H1 (cell line): ENCODE measurements around the gene OR7G2. TPM values are rescaled to one million over a fixed set of nuclear protein-coding genes. Genes with fewer than 3 reads are reported as not detected.

Source experiments
- CTCF ChIA-PET: fragments of 300-600 bp; sonication (Branson Sonifier 250); formaldehyde crosslinking; loops from one replicate; lab custom pipeline; 2021; ENCODE audit not compliant: partially characterized antibody; lab: Charles Lee
- POLR2A ChIA-PET: fragments of 300-600 bp; sonication (Branson Sonifier 250); formaldehyde crosslinking; loops from one replicate; lab custom pipeline; 2021; ENCODE audit warnings: inconsistent platforms; ENCODE audit not compliant: partially characterized antibody; lab: Charles Lee
- DNase-seq, 2 experiments: peaks; one replicate each; pipeline versions ENCODE4 v3.0.0 to v3.0.0-alpha.2; 2010 to 2022; ENCODE audit warnings: low spot score in 2 of 2, low read depth in 1 of 2, mixed read lengths in 1 of 2
- FAIRE-seq: peaks from 2 replicates; lab custom pipeline; 2011; peaks lifted over from hg19 to GRCh38; lab: Jason Lieb, UNC
- H2AFZ ChIP-seq: 2 replicates; pipeline ENCODE4 v1.8.1; 2012; ENCODE audit warnings: low read length, inconsistent platforms
- H2AK5ac ChIP-seq: 2 replicates; pipeline ENCODE4 v1.6.1; 2013; ENCODE audit warnings: low read depth, low read length
- H2BK120ac ChIP-seq: replicated peaks from 2 replicates; pipeline ENCODE3; 2013; ENCODE audit warnings: low read depth, low read length, inconsistent platforms
- H2BK12ac ChIP-seq: 2 replicates; pipeline ENCODE4 v1.6.1; 2013; ENCODE audit warnings: low read depth, low read length
- H2BK15ac ChIP-seq: 2 replicates; pipeline ENCODE4 v1.6.1; 2013; ENCODE audit warnings: low read length
- H2BK20ac ChIP-seq: 2 replicates; pipeline ENCODE4 v1.6.1; 2013; ENCODE audit warnings: low read length
- H2BK5ac ChIP-seq: 2 replicates; pipeline ENCODE4 v1.6.1; 2013; ENCODE audit warnings: low read depth, low read length
- H3K14ac ChIP-seq: 2 replicates; pipeline ENCODE4 v1.6.1; 2013; ENCODE audit warnings: inconsistent platforms; ENCODE audit not compliant: insufficient read length
- H3K18ac ChIP-seq: 2 replicates; pipeline ENCODE4 v1.6.1; 2013; ENCODE audit warnings: low read length; ENCODE audit errors: extremely low read depth
- H3K23ac ChIP-seq: 2 replicates; pipeline ENCODE4 v1.6.1; 2013; ENCODE audit warnings: inconsistent platforms; ENCODE audit not compliant: insufficient read length
- H3K23me2 ChIP-seq: 2 replicates; pipeline ENCODE4 v1.6.1; 2013; ENCODE audit warnings: low read depth, low read length
- H3K27ac ChIP-seq: 2 replicates; pipeline ENCODE4 v1.6.1; 2011; ENCODE audit warnings: low read depth, low read length, inconsistent platforms
- H3K27me3 ChIP-seq, 4 experiments: replicated peaks in 1 of 4; 1 replicate in 1 of 4; 2 replicates in 3 of 4; pipeline versions ENCODE4 v1.6.1 to v1.8.1; 2011 to 2013; ENCODE audit warnings: low read length in 3 of 4, mild to moderate bottlenecking in 3 of 4, inconsistent platforms in 2 of 4, mixed read lengths in 2 of 4, moderate library complexity in 1 of 4; ENCODE audit not compliant: control insufficient read depth in 3 of 4, insufficient read depth in 3 of 4; ENCODE audit errors: extremely low read depth in 1 of 4
- H3K36me3 ChIP-seq, 4 experiments: 2 replicates each; pipeline versions ENCODE4 v1.6.1 to v1.8.1; 2011 to 2013; ENCODE audit warnings: mild to moderate bottlenecking in 4 of 4, low read length in 3 of 4, moderate library complexity in 2 of 4, control low read depth in 1 of 4, inconsistent platforms in 1 of 4; ENCODE audit not compliant: insufficient read depth in 4 of 4, control insufficient read depth in 2 of 4
- H3K4ac ChIP-seq: replicated peaks from 2 replicates; pipeline ENCODE3; 2013; ENCODE audit warnings: low read length, low read depth, mixed read lengths, inconsistent platforms; ENCODE audit not compliant: insufficient read length
- H3K4me1 ChIP-seq, 4 experiments: replicated peaks in 1 of 4; 1 replicate in 1 of 4; 2 replicates in 3 of 4; pipeline versions ENCODE4 v1.6.1 to v1.8.1; 2011 to 2013; ENCODE audit warnings: low read length in 3 of 4, inconsistent platforms in 2 of 4, mixed read lengths in 1 of 4; ENCODE audit not compliant: insufficient read depth in 4 of 4, control insufficient read depth in 3 of 4
- H3K4me2 ChIP-seq, 2 experiments: 2 replicates each; pipeline versions ENCODE4 v1.6.1 to v1.8.1; 2011 to 2013; ENCODE audit warnings: low read depth in 2 of 2, low read length in 2 of 2, control low read depth in 1 of 2, inconsistent platforms in 1 of 2, mild to moderate bottlenecking in 1 of 2; ENCODE audit not compliant: insufficient read depth in 1 of 2
- H3K4me3 ChIP-seq, 4 experiments: fragments of 200-600, 300-600 bp in 1 of 4; sonication (generic), shearing (Covaris generic), sonication (Bioruptor Twin) in 1 of 4; 2 replicates each; pipeline versions ENCODE4 v1.5.1 to v1.8.1; 2011 to 2016; ENCODE audit warnings: low read length in 4 of 4, low read depth in 3 of 4, control low read depth in 2 of 4, inconsistent platforms in 2 of 4, mild to moderate bottlenecking in 2 of 4, mixed read lengths in 1 of 4, moderate library complexity in 1 of 4; ENCODE audit not compliant: insufficient read depth in 2 of 4; ENCODE audit errors: extremely low read depth in 1 of 4
- H3K56ac ChIP-seq: replicated peaks from 2 replicates; pipeline ENCODE3; 2013; ENCODE audit warnings: low read depth, mild to moderate bottlenecking, mixed read lengths, low read length, inconsistent platforms; ENCODE audit not compliant: insufficient read length
- H3K79me1 ChIP-seq: 2 replicates; pipeline ENCODE4 v1.6.1; 2013; ENCODE audit warnings: low read depth, low read length, control low read depth
- H3K79me2 ChIP-seq, 2 experiments: 2 replicates each; pipeline versions ENCODE4 v1.6.1 to v1.8.1; 2012 to 2013; ENCODE audit warnings: low read length in 2 of 2, mild to moderate bottlenecking in 2 of 2, inconsistent platforms in 1 of 2; ENCODE audit not compliant: insufficient read depth in 2 of 2, control insufficient read depth in 1 of 2
- H3K9ac ChIP-seq, 4 experiments: replicated peaks in 1 of 4; 1 replicate in 1 of 4; 2 replicates in 3 of 4; pipeline versions ENCODE4 v1.6.1 to v1.8.1; 2011 to 2013; ENCODE audit warnings: low read depth in 3 of 4, low read length in 3 of 4, control low read depth in 2 of 4, mild to moderate bottlenecking in 2 of 4, moderate library complexity in 2 of 4, inconsistent platforms in 1 of 4; ENCODE audit errors: extremely low read depth in 1 of 4
- H3K9me3 ChIP-seq, 2 experiments: 2 replicates each; pipeline versions ENCODE4 v1.6.1 to v1.8.1; 2012 to 2013; ENCODE audit warnings: mild to moderate bottlenecking in 2 of 2, moderate library complexity in 2 of 2, control low read depth in 1 of 2, inconsistent platforms in 1 of 2, low read depth in 1 of 2, low read length in 1 of 2, mixed read lengths in 1 of 2; ENCODE audit not compliant: insufficient read depth in 2 of 2
- H4K20me1 ChIP-seq, 2 experiments: replicated peaks in 1 of 2; 2 replicates each; pipeline versions ENCODE3 to v1.8.1; 2011 to 2013; ENCODE audit warnings: inconsistent platforms in 2 of 2, low read length in 2 of 2, mild to moderate bottlenecking in 1 of 2; ENCODE audit not compliant: insufficient read depth in 2 of 2, control insufficient read depth in 1 of 2
- H4K5ac ChIP-seq: 2 replicates; pipeline ENCODE4 v1.6.1; 2013; ENCODE audit warnings: low read length, low read depth, mixed read lengths, inconsistent platforms; ENCODE audit not compliant: insufficient read length
- H4K8ac ChIP-seq: 2 replicates; pipeline ENCODE4 v1.8.0; 2013; ENCODE audit warnings: mild to moderate bottlenecking, moderate library complexity, low read length, inconsistent platforms; ENCODE audit not compliant: insufficient read depth; ENCODE audit errors: extremely low read depth
- H4K91ac ChIP-seq: replicated peaks from 2 replicates; pipeline ENCODE3; 2013; ENCODE audit warnings: low read length, mixed read lengths, inconsistent platforms; ENCODE audit not compliant: insufficient read length
- ASH2L ChIP-seq: fragments of 200-600, 300-600 bp; sonication (generic); IDR thresholded peaks from one replicate; pipeline ENCODE4 v1.7.1; 2017; ENCODE audit warnings: low read length
- CTBP2 ChIP-seq: IDR thresholded peaks from 2 replicates; pipeline ENCODE4 v1.7.0; 2011; ENCODE audit warnings: borderline replicate concordance, mild to moderate bottlenecking, moderate library complexity, mixed read lengths, low read length; ENCODE audit not compliant: insufficient read depth, insufficient read length
- EGR1 ChIP-seq: IDR thresholded peaks from 2 replicates; pipeline ENCODE4 v1.6.1; 2011; ENCODE audit warnings: low read depth, low read length, borderline replicate concordance
- GTF2F1 ChIP-seq: IDR thresholded peaks from 2 replicates; pipeline ENCODE4 v1.6.1; 2012; ENCODE audit warnings: low read depth, low read length, improper control_type of control experiment, borderline replicate concordance
- JUND ChIP-seq: IDR thresholded peaks from 2 replicates; pipeline ENCODE4 v1.6.1; 2011; ENCODE audit warnings: mild to moderate bottlenecking, improper control_type of control experiment, low read length
- KDM1A ChIP-seq: fragments of 200-600, 300-600 bp; sonication (generic); IDR thresholded peaks from 2 replicates; pipeline ENCODE4 v1.7.1; 2016; ENCODE audit warnings: mild to moderate bottlenecking, low read length, borderline replicate concordance
- MAFK ChIP-seq: IDR thresholded peaks from 2 replicates; pipeline ENCODE4 v1.6.1; 2012; ENCODE audit warnings: low read depth, mild to moderate bottlenecking, improper control_type of control experiment, low read length
- NRF1 ChIP-seq: IDR thresholded peaks from 2 replicates; pipeline ENCODE4 v1.6.1; 2011; ENCODE audit warnings: mild to moderate bottlenecking, low read depth, low read length, improper control_type of control experiment
- RBBP5 ChIP-seq: IDR thresholded peaks from 2 replicates; pipeline ENCODE4 v1.7.1; 2012; ENCODE audit warnings: low read depth, mild to moderate bottlenecking, inconsistent platforms, low read length, moderate library complexity, borderline replicate concordance
- RNF2 ChIP-seq: fragments of 200-900, 300-1000 bp; sonication (generic); IDR thresholded peaks from 2 replicates; pipeline ENCODE4 v1.7.1; 2016; ENCODE audit warnings: borderline replicate concordance, low read depth, mild to moderate bottlenecking, antibody characterized with exemption, low read length; ENCODE audit not compliant: poor library complexity, severe bottlenecking; ENCODE audit errors: missing control alignments
- SIN3A ChIP-seq, 2 experiments: IDR thresholded peaks in 1 of 2; conservative IDR thresholded peaks in 1 of 2; 2 replicates each; pipeline ENCODE4 v1.6.1; 2011 to 2012; ENCODE audit warnings: low read length in 2 of 2, improper control_type of control experiment in 1 of 2, low read depth in 1 of 2, mild to moderate bottlenecking in 1 of 2
- SIRT6 ChIP-seq: IDR thresholded peaks from one replicate; pipeline ENCODE4 v1.7.1; 2012; ENCODE audit warnings: low read length, inconsistent platforms
- SIX5 ChIP-seq: IDR thresholded peaks from 2 replicates; pipeline ENCODE4 v1.6.1; 2011; ENCODE audit warnings: mild to moderate bottlenecking, low read depth, low read length
- SUZ12 ChIP-seq: fragments of 200-600 bp; sonication (generic); IDR thresholded peaks from 2 replicates; pipeline ENCODE4 v1.6.1; 2012; ENCODE audit warnings: mild to moderate bottlenecking, inconsistent platforms, low read length, moderate library complexity, mixed read lengths
- TBP ChIP-seq: IDR thresholded peaks from 2 replicates; pipeline ENCODE4 v1.6.1; 2011; ENCODE audit warnings: low read depth, low read length, improper control_type of control experiment
- WGBS, 2 experiments: shearing (Covaris generic) in 1 of 2; methylation state at CpG; one replicate each; pipeline versions ENCODE4 v1.1.6 to v1.1.7; 2013 to 2015; ENCODE audit warnings: low lambda C conversion rate in 2 of 2, mixed read lengths in 2 of 2, inconsistent platforms in 1 of 2, low coverage in 1 of 2, missing lambda C conversion rate in 1 of 2; ENCODE audit not compliant: insufficient replicate concordance in 2 of 2, insufficient coverage in 1 of 2, insufficient read length in 1 of 2; ENCODE audit errors: extremely low coverage in 1 of 2, missing lambda C conversion rate in 1 of 2; 5-methylcytosine and 5-hydroxymethylcytosine counted together
- polyA plus RNA-seq, 7 experiments: library from polyadenylated mRNA; depleted of rRNA in 3 of 7; stranded (reverse) in 5 of 7; unstranded in 2 of 7; fragments of >200 nt in 5 of 7; fragments of 200-250 nt in 2 of 7; gene quantifications; 1 replicate in 5 of 7; 2 replicates in 1 of 7; 4 replicates in 1 of 7; pipeline versions ENCODE4 v1.2.1 to v1.2.3, GENCODE V29; 2011 to 2013; ENCODE audit warnings: missing spikeins in 2 of 7, mixed read lengths in 2 of 7
- total RNA-seq: library from RNA; stranded (reverse); fragmentation: NEBNext Ultra II Directional; extraction: Animal tissue kit (Norgen Biotek cat#: 25700); gene quantifications from 2 replicates; pipeline ENCODE4 v1.2.1, GENCODE V29; 2021

The OR7G2 gene
- total and polyA plus RNA-seq, 2 of the 8 experiments (the other 6 are each of a cell fraction or from before 2014, with no cell fraction given) = not detected

GRCh38 chr19:9132422-9132821, 25.1 kb upstream of the OR7G2 start:
- POLR2A ChIA-PET = interaction anchor here (1.0 kb wide), 1 partner anchor 32 kb away, joined by 3 read pairs; no protein-coding TSS in a partner anchor
- TF ChIP-seq JUND = no peak
- no peak for TF ChIP-seq CTBP2
- TF ChIP-seq RNF2 = no peak
- TF ChIP-seq SUZ12 = no peak
- TF ChIP-seq GTF2F1 = no peak
- no peak for TF ChIP-seq SIX5
- TF ChIP-seq ASH2L = no peak
- TF ChIP-seq TBP = no peak
- TF ChIP-seq EGR1 = no peak
- no peak for TF ChIP-seq MAFK
- no peak for TF ChIP-seq SIRT6
- no peak for TF ChIP-seq KDM1A
- TF ChIP-seq NRF1 = no peak
- no peak for TF ChIP-seq RBBP5
- no peak for TF ChIP-seq SIN3A (conservative IDR thresholded peaks at IDR 0.05 in 1 of 2, IDR thresholded peaks at IDR 0.05 in 1 of 2; ENCODE audit: low read depth in 1 of 2, low read length in 2 of 2)

More at GRCh38 chr19:9132422-9132821, 25.1 kb upstream of the OR7G2 start:
- no peaks in the 10 kb centered on the region for H4K20me1 ChIP-seq
- no peak overlapping the region for H2BK12ac ChIP-seq
- H2BK20ac ChIP-seq = no peak overlapping the region
- H3K79me2 ChIP-seq = no peaks in the 10 kb centered on the region
- H3K14ac ChIP-seq = no peak overlapping the region
- no peak overlapping the region for H3K18ac ChIP-seq
- no peak overlapping the region for H3K4me2 ChIP-seq
- H3K23me2 ChIP-seq = no peaks in the 10 kb centered on the region
- H2AFZ ChIP-seq = no peak overlapping the region
- FAIRE-seq (no peak), DNase-seq (no peak)
- no peaks in the 10 kb centered on the region for H3K27me3 ChIP-seq
- no peaks in the 10 kb centered on the region for H3K79me1 ChIP-seq
- CTCF ChIA-PET = no interaction called here
- H4K8ac ChIP-seq = no peak overlapping the region
- no peak overlapping the region for H3K4me3 ChIP-seq
- no peak overlapping the region for H2AK5ac ChIP-seq
- H2BK15ac ChIP-seq = no peak overlapping the region
- H2BK120ac ChIP-seq = no peak overlapping the region
- H3K9ac ChIP-seq = no peak overlapping the region
- no peak overlapping the region for H2BK5ac ChIP-seq
- H3K56ac ChIP-seq = no peak overlapping the region
- no peak overlapping the region for H4K5ac ChIP-seq
- no peak overlapping the region for H3K23ac ChIP-seq
- no peak overlapping the region for H3K4ac ChIP-seq
- H3K27ac ChIP-seq = no peak overlapping the region
- no peak overlapping the region for H4K91ac ChIP-seq
- 74% methylated on average over 5 of the region's 5 CpGs; no CpG with 5 or more reads in 1 of the 2 experiments for WGBS, 2 experiments
- peaks cover 13 to 26% of the 10 kb centered on the region in 2 experiments; a peak in 3 of 4 replicates for H3K9me3 ChIP-seq
- H3K36me3 ChIP-seq = no peaks in the 10 kb centered on the region
- no peaks in the 10 kb centered on the region for H3K4me1 ChIP-seq
